ENCODE results near the gene MOBP. TPM values are rescaled to one million over a fixed set of nuclear protein-coding genes. Genes with fewer than 3 reads are reported as not detected.

The MOBP gene
- not detected in 2 replicates for total RNA-seq (2014; rRNA removed; shearing (Covaris generic))

GRCh38 chr3:39467394-39468107 lies at the start of gene MOBP:
Gene MOBP (plus strand): TSS chr3:39467680. CDS start chr3:39502070, 34,390 bp downstream.

Other genes starting within 250 kb of the MOBP start
- not detected in 2 replicates for gene CX3CR1, start 187.6 kb upstream of the MOBP start, total RNA-seq (2014; rRNA removed; shearing (Covaris generic))
- not detected in 2 replicates for gene CCR8, start 138.0 kb upstream of the MOBP start, total RNA-seq (2014; rRNA removed; shearing (Covaris generic))
- gene SLC25A38, start 84.3 kb upstream of the MOBP start, total RNA-seq (2014; rRNA removed; shearing (Covaris generic)): 28.7 and 31.1 TPM in 2 replicates
- 2,957 and 3,011 TPM in 2 replicates for gene RPSA, start 61.0 kb upstream of the MOBP start, total RNA-seq (2014; rRNA removed; shearing (Covaris generic))